H9 (cell line): Measurements from ENCODE around the gene LAMC3. TPM values are rescaled to one million over a fixed set of nuclear protein-coding genes. Genes with fewer than 3 reads are reported as not detected.

Experiments
- DNase-seq: peaks from one replicate; pipeline ENCODE4 v3.0.0-alpha.2; 2017
- H2AFZ ChIP-seq: one replicate; pipeline ENCODE4 v1.6.1; 2013; ENCODE audit warnings: mild to moderate bottlenecking, low read length, control low read depth, moderate library complexity
- H2AK5ac ChIP-seq: 2 replicates; pipeline ENCODE4 v1.6.1; 2013; ENCODE audit warnings: low read length, control low read depth, mixed read lengths; ENCODE audit not compliant: insufficient read length
- H2BK120ac ChIP-seq: one replicate; pipeline ENCODE4 v1.6.1; 2013; ENCODE audit warnings: low read depth, mild to moderate bottlenecking, low read length, control low read depth, inconsistent platforms; ENCODE audit not compliant: poor library complexity, severe bottlenecking
- H2BK12ac ChIP-seq: 2 replicates; pipeline ENCODE4 v1.6.1; 2013; ENCODE audit warnings: low read length, control low read depth, mixed read lengths, low read depth; ENCODE audit not compliant: insufficient read length
- H2BK15ac ChIP-seq: 2 replicates; pipeline ENCODE4 v1.6.1; 2013; ENCODE audit warnings: low read depth, low read length, control low read depth
- H2BK20ac ChIP-seq: one replicate; pipeline ENCODE4 v1.6.1; 2013; ENCODE audit warnings: low read depth, mild to moderate bottlenecking, low read length, control low read depth, inconsistent platforms; ENCODE audit not compliant: poor library complexity, severe bottlenecking
- H2BK5ac ChIP-seq: 2 replicates; pipeline ENCODE4 v1.6.1; 2013; ENCODE audit warnings: low read length, control low read depth, mixed read lengths; ENCODE audit not compliant: insufficient read length
- H3K14ac ChIP-seq: 2 replicates; pipeline ENCODE4 v1.6.1; 2013; ENCODE audit warnings: low read length, control low read depth; ENCODE audit not compliant: insufficient read depth
- H3K18ac ChIP-seq: 2 replicates; pipeline ENCODE4 v1.6.1; 2013; ENCODE audit warnings: low read depth, mild to moderate bottlenecking, mixed read lengths, low read length, control low read depth; ENCODE audit not compliant: insufficient read length
- H3K23ac ChIP-seq: 2 replicates; pipeline ENCODE4 v1.6.1; 2013; ENCODE audit warnings: low read length, control low read depth, mixed read lengths, low read depth; ENCODE audit not compliant: insufficient read length
- H3K23me2 ChIP-seq: 2 replicates; pipeline ENCODE4 v1.6.1; 2013; ENCODE audit warnings: low read depth, mild to moderate bottlenecking, mixed read lengths, low read length, control low read depth; ENCODE audit not compliant: insufficient read length, poor library complexity, severe bottlenecking
- H3K27ac ChIP-seq: 2 replicates; pipeline ENCODE4 v1.5.1; 2013; ENCODE audit warnings: low read length, control low read depth, mixed read lengths, low read depth; ENCODE audit not compliant: insufficient read length
- H3K27me3 ChIP-seq: 2 replicates; pipeline ENCODE4 v1.6.1; 2013; ENCODE audit warnings: low read length, control low read depth, inconsistent platforms; ENCODE audit not compliant: insufficient read depth
- H3K4ac ChIP-seq: 2 replicates; pipeline ENCODE4 v1.6.1; 2013; ENCODE audit warnings: low read depth, mild to moderate bottlenecking, control low read depth, inconsistent platforms, low read length, moderate library complexity
- H3K4me1 ChIP-seq: 2 replicates; pipeline ENCODE4 v1.6.1; 2013; ENCODE audit warnings: low read length, control low read depth, inconsistent platforms; ENCODE audit not compliant: insufficient read depth
- H3K4me2 ChIP-seq: 2 replicates; pipeline ENCODE4 v1.6.1; 2013; ENCODE audit warnings: low read length, control low read depth, mixed read lengths; ENCODE audit not compliant: insufficient read length, insufficient read depth
- H3K56ac ChIP-seq: 2 replicates; pipeline ENCODE4 v1.6.1; 2013; ENCODE audit warnings: low read depth, mild to moderate bottlenecking, mixed read lengths, low read length, control low read depth; ENCODE audit not compliant: insufficient read length
- H3K79me1 ChIP-seq: 2 replicates; pipeline ENCODE4 v1.6.1; 2013; ENCODE audit warnings: low read depth, mild to moderate bottlenecking, moderate library complexity, low read length, control low read depth, inconsistent platforms; ENCODE audit not compliant: insufficient read depth, poor library complexity, severe bottlenecking
- H3K79me2 ChIP-seq: 2 replicates; pipeline ENCODE4 v1.6.1; 2013; ENCODE audit warnings: low read length, control low read depth, inconsistent platforms; ENCODE audit not compliant: insufficient read depth
- H3K9ac ChIP-seq: 2 replicates; pipeline ENCODE4 v1.6.1; 2013; ENCODE audit warnings: low read length, control low read depth, mixed read lengths; ENCODE audit not compliant: insufficient read length; ENCODE audit errors: extremely low read depth
- H3K9me3 ChIP-seq: one replicate; pipeline ENCODE4 v1.6.1; 2013; ENCODE audit warnings: low read depth, low read length, inconsistent platforms; ENCODE audit not compliant: control insufficient read depth
- H3T11ph ChIP-seq: one replicate; pipeline ENCODE4 v1.6.1; 2013; ENCODE audit warnings: mild to moderate bottlenecking, low read length, control low read depth, inconsistent platforms
- H4K20me1 ChIP-seq: one replicate; pipeline ENCODE4 v1.6.1; 2013; ENCODE audit not compliant: control insufficient read depth, insufficient read length, insufficient read depth
- H4K5ac ChIP-seq: 2 replicates; pipeline ENCODE4 v1.6.1; 2013; ENCODE audit warnings: low read depth, mild to moderate bottlenecking, mixed read lengths, low read length, control low read depth; ENCODE audit not compliant: insufficient read length
- H4K8ac ChIP-seq: replicated peaks from 2 replicates; pipeline ENCODE4 v1.6.1; 2013; ENCODE audit warnings: low read length, control low read depth, mixed read lengths, low read depth; ENCODE audit not compliant: insufficient read length
- H4K91ac ChIP-seq: 2 replicates; pipeline ENCODE4 v1.6.1; 2013; ENCODE audit warnings: low read depth, mild to moderate bottlenecking, moderate library complexity, mixed read lengths, low read length, control low read depth; ENCODE audit not compliant: insufficient read length
- H3K27ac Mint-ChIP-seq, 3 experiments: 2 replicates in 2 of 3; 3 replicates in 1 of 3; pipeline ENCODE4 v1.8.0; 2020 to 2021; ENCODE audit warnings: mixed read lengths in 3 of 3, mild to moderate bottlenecking in 1 of 3, moderate library complexity in 1 of 3
- H3K27me3 Mint-ChIP-seq: 2 replicates; pipeline ENCODE4 v1.8.0; 2021; ENCODE audit warnings: low read depth, mild to moderate bottlenecking, moderate library complexity, mixed read lengths
- H3K36me3 Mint-ChIP-seq, 3 experiments: 2 replicates in 2 of 3; 3 replicates in 1 of 3; pipeline ENCODE4 v1.8.0; 2020 to 2021; ENCODE audit warnings: low read depth in 3 of 3, mixed read lengths in 3 of 3; ENCODE audit not compliant: insufficient read depth in 1 of 3
- H3K4me1 Mint-ChIP-seq, 2 experiments: 2 replicates each; pipeline ENCODE4 v1.8.0; 2020; ENCODE audit warnings: mixed read lengths in 2 of 2
- H3K4me3 Mint-ChIP-seq, 2 experiments: 2 replicates in 1 of 2; 3 replicates in 1 of 2; pipeline ENCODE4 v1.8.0; 2020 to 2021; ENCODE audit warnings: mild to moderate bottlenecking in 2 of 2, mixed read lengths in 2 of 2, moderate library complexity in 1 of 2
- H3K9me3 Mint-ChIP-seq, 2 experiments: 2 replicates in 1 of 2; 3 replicates in 1 of 2; pipeline ENCODE4 v1.8.0; 2020; ENCODE audit warnings: mild to moderate bottlenecking in 2 of 2, mixed read lengths in 2 of 2, moderate library complexity in 1 of 2
- CTCF ChIP-seq: fragments of 200-600 bp; sonication (generic); conservative IDR thresholded peaks from 3 replicates; pipeline ENCODE4 v1.8.0; 2021; ENCODE audit warnings: antibody characterized with exemption, mild to moderate bottlenecking
- WGBS: extraction: QIAGEN DNeasy Blood & Tissue Kit; methylation state at CpG from one replicate; pipeline ENCODE4 v1.1.7; 2013; ENCODE audit warnings: missing lambda C conversion rate, low lambda C conversion rate, mixed read lengths; ENCODE audit not compliant: insufficient read length; ENCODE audit errors: extremely low coverage; 5-methylcytosine and 5-hydroxymethylcytosine counted together
- total RNA-seq: library from RNA; stranded (reverse); gene quantifications from 2 replicates; pipeline ENCODE4 v1.2.1, GENCODE V29; 2021

Gene LAMC3
- total RNA-seq, 1 experiment from 2014 or later: 21.7 TPM

- Mint-ChIP-seq H3K27ac (peak overlapping the region in 2 of 3 experiments; percentile 5 to 85; a peak in 1 of 7 replicates), H3K4me3 (peak overlapping the region; percentile 60 to 82), H3K27me3 (peaks cover 23% of the 10 kb centered on the region), H3K9me3 (no peaks in the 10 kb centered on the region; a peak in 1 of 5 replicates), H3K4me1 (peaks cover 41 to 47% of the 10 kb centered on the region in 2 experiments), H3K36me3 (peaks cover 7 to 21% (median 17%) of the 10 kb centered on the region in 3 experiments; a peak in 6 of 7 replicates)
- H3K4me1 ChIP-seq: peaks cover 14% of the 10 kb centered on the region; the same call in 1 of the 2 replicates
- no peak overlapping the region for H2AK5ac ChIP-seq
- H3K79me2 ChIP-seq: no peaks in the 10 kb centered on the region; the same call in 1 of the 2 replicates
- no peak overlapping the region for H3K23ac ChIP-seq
- H4K5ac ChIP-seq: no peak overlapping the region
- no peak overlapping the region for H2BK12ac ChIP-seq
- no peaks in the 10 kb centered on the region for H3K9me3 ChIP-seq
- no peak overlapping the region for H4K91ac ChIP-seq
- H3K18ac ChIP-seq: no peak overlapping the region
- no peak overlapping the region for H3K9ac ChIP-seq
- no peak overlapping the region for H3K27ac ChIP-seq
- TF ChIP-seq CTCF: no peak; the same call in 2 of the 3 replicates
- H3K4ac ChIP-seq: no peak overlapping the region
- H3K27me3 ChIP-seq: no peaks in the 10 kb centered on the region
- no peak overlapping the region for H2BK5ac ChIP-seq
- no peak overlapping the region for H3K14ac ChIP-seq
- no peaks in the 10 kb centered on the region for H4K20me1 ChIP-seq
- no peak overlapping the region for H2AFZ ChIP-seq
- peak overlapping the region; percentile 30 for H3K4me2 ChIP-seq
- peaks cover 3% of the 10 kb centered on the region for H3K23me2 ChIP-seq
- no peak overlapping the region for H4K8ac ChIP-seq
- WGBS: no CpG with 5 or more reads among the region's 16 CpGs
- H2BK20ac ChIP-seq: no peak overlapping the region
- DNase-seq: no peak
- H2BK120ac ChIP-seq: no peak overlapping the region
- H2BK15ac ChIP-seq: no peak overlapping the region
- no peaks in the 10 kb centered on the region for H3K79me1 ChIP-seq
- no peak overlapping the region for H3K56ac ChIP-seq
- no peak overlapping the region for H3T11ph ChIP-seq
Measured at GRCh38 chr9:131095666-131096268, 86.8 kb downstream of the LAMC3 start.
